ENCODE measurements around the gene ZNF333.

GRCh38 chr19:14649020-14649419 lies 40.8 kb upstream of the ZNF333 start:
- TF ChIP-seq CTCF (IDR thresholded peaks at IDR 0.05; ENCODE audit: poor library complexity, severe bottlenecking) (no peak), EZH2 (IDR thresholded peaks at IDR 0.05; ENCODE audit: borderline replicate concordance, insufficient read depth, low read length, poor library complexity, severe bottlenecking) (no peak)

All from neural cell (in vitro differentiated cells).